Cardiac septum (tissue), 1 donor: ENCODE data around the gene MAP4. TPM values are rescaled to one million over a fixed set of nuclear protein-coding genes. Genes with fewer than 3 reads are reported as not detected.
"Not testable (repeated sequence)": the region's sequence is repeated elsewhere in the genome, so short reads cannot be mapped to it uniquely, and the experiment has no call there.

ENCODE experiments used
- DNase-seq: peaks from one replicate; pipeline ENCODE4 v3.0.0-alpha.2; 2020; ENCODE audit warnings: low spot score
- intact Hi-C: fragments of 100-400 bp; cut with DNase I; formaldehyde crosslinking; loops from one replicate; pipeline ENCODE4 v1.14.0; 2022
- total RNA-seq: library from RNA; stranded (reverse); fragmentation: NEBNext Ultra II Directional; extraction: Animal tissue kit (Norgen Biotek cat#: 25700); gene quantifications from one replicate; pipeline ENCODE4 v1.2.1, GENCODE V29; 2021
- donor health status: DM: no; HTN: no; CAD: no.

MAP4 gene
- total RNA-seq, 1 donor from 2014 or later, result 1,491 TPM

GRCh38 chr3:48022178-48022577, 6.0 kb upstream of the MAP4 start:
- intact Hi-C loops, result no loop called here
- DNase-seq, result no peak

GRCh38 chr3:48018841-48019240, 2.6 kb upstream of the MAP4 start:
- DNase-seq, result no peak
- intact Hi-C loops, result no loop called here

- intact Hi-C loops, result loop anchor here (1.0 kb wide), 1 partner anchor 73 kb away; no protein-coding TSS in a partner anchor
Measured at GRCh38 chr3:48015431-48016180, 610 bp downstream of the MAP4 start.

GRCh38 chr3:48014358-48014757, 1.9 kb downstream of the MAP4 start:
- DNase-seq, result no peak
- intact Hi-C loops, result no loop called here

More at GRCh38 chr3:48015431-48016180, 610 bp downstream of the MAP4 start:
- DNase-seq, result no peak

- intact Hi-C loops, result loop anchor here (2.0 kb wide), 1 partner anchor 73 kb away; no protein-coding TSS in a partner anchor
- no peak for DNase-seq
Measured at GRCh38 chr3:48013288-48013980, 2.8 kb downstream of the MAP4 start.

- no peak for DNase-seq
- intact Hi-C loops, result loop anchor here (2.0 kb wide), 1 partner anchor 74 kb away; no protein-coding TSS in a partner anchor
Measured at GRCh38 chr3:48012659-48013058, 3.6 kb downstream of the MAP4 start.

GRCh38 chr3:48008066-48008465, 8.2 kb downstream of the MAP4 start:
- intact Hi-C loops, DNase-seq: not testable (repeated sequence)

GRCh38 chr3:48007361-48007760, 8.9 kb downstream of the MAP4 start:
- DNase-seq, intact Hi-C loops: not testable (repeated sequence)

GRCh38 chr3:48006794-48007193, 9.4 kb downstream of the MAP4 start:
- intact Hi-C loops, DNase-seq: not testable (repeated sequence)

GRCh38 chr3:48004694-48005093, 11.5 kb downstream of the MAP4 start:
- DNase-seq, result no peak
- intact Hi-C loops, result no loop called here

- no peak for DNase-seq
- intact Hi-C loops, result no loop called here
Measured at GRCh38 chr3:48002787-48003186, 13.4 kb downstream of the MAP4 start.

GRCh38 chr3:48001991-48002390, 14.2 kb downstream of the MAP4 start:
- DNase-seq, result no peak
- intact Hi-C loops, result no loop called here

GRCh38 chr3:48000212-48000611, 16.0 kb downstream of the MAP4 start:
- no peak for DNase-seq
- intact Hi-C loops, result no loop called here

- DNase-seq, result no peak
- intact Hi-C loops, result no loop called here
Measured at GRCh38 chr3:47996440-47996839, 19.8 kb downstream of the MAP4 start.

- DNase-seq, result no peak
- intact Hi-C loops, result loop anchor here (5.0 kb wide), 2 partner anchors 157 to 158 kb away; no protein-coding TSS in a partner anchor
Measured at GRCh38 chr3:47994180-47994579, 22.0 kb downstream of the MAP4 start.

- DNase-seq, result no peak
- intact Hi-C loops, result loop anchor here (5.0 kb wide), 2 partner anchors 154 to 161 kb away; no protein-coding TSS in a partner anchor
Measured at GRCh38 chr3:47991341-47991740, 24.9 kb downstream of the MAP4 start.

- intact Hi-C loops, result loop anchor here (5.0 kb wide), 2 partner anchors 153 to 162 kb away; no protein-coding TSS in a partner anchor
- peak; percentile 78 for DNase-seq
Measured at GRCh38 chr3:47989981-47990440, 26.2 kb downstream of the MAP4 start.

- no peak for DNase-seq
- intact Hi-C loops, result no loop called here
Measured at GRCh38 chr3:47985381-47985780, 30.8 kb downstream of the MAP4 start.

- intact Hi-C loops, result no loop called here
- DNase-seq, result no peak
Measured at GRCh38 chr3:47984075-47984728, 32.0 kb downstream of the MAP4 start.

- DNase-seq, result no peak
- intact Hi-C loops, result no loop called here
Measured at GRCh38 chr3:47980795-47981194, 35.4 kb downstream of the MAP4 start.
